ENCODE measurements around the gene F10.
"Not testable (repeated sequence)": the region's sequence is repeated elsewhere in the genome, so short reads cannot be mapped to it uniquely, and the experiment has no call there.

F10 gene

GRCh38 chr13:113149711-113150549 is 27.3 kb downstream of the F10 start:
- in situ Hi-C loops (cut with HindIII; ENCODE audit: low sequenced_read_pairs), result no loop called here

- in situ Hi-C loops (cut with HindIII; ENCODE audit: low sequenced_read_pairs), result no loop called here
Observed at GRCh38 chr13:113150550-113151365, 28.2 kb downstream of the F10 start.

- in situ Hi-C loops (cut with HindIII; ENCODE audit: low sequenced_read_pairs), result no loop called here
Observed at GRCh38 chr13:113151745-113152690, 29.4 kb downstream of the F10 start.

GRCh38 chr13:113152691-113152983 is 30.0 kb downstream of the F10 start:
- in situ Hi-C loops (cut with HindIII; ENCODE audit: low sequenced_read_pairs), result no loop called here

GRCh38 chr13:113152984-113153809 is 30.6 kb downstream of the F10 start:
- in situ Hi-C loops (cut with HindIII; ENCODE audit: low sequenced_read_pairs), result no loop called here

- in situ Hi-C loops (cut with HindIII; ENCODE audit: low sequenced_read_pairs), result no loop called here
Observed at GRCh38 chr13:113153810-113154748, 31.5 kb downstream of the F10 start.

- in situ Hi-C loops (cut with HindIII; ENCODE audit: low sequenced_read_pairs), result no loop called here
Observed at GRCh38 chr13:113155201-113155600, 32.6 kb downstream of the F10 start.

- in situ Hi-C loops (cut with HindIII; ENCODE audit: low sequenced_read_pairs), result no loop called here
Observed at GRCh38 chr13:113155982-113156655, 33.5 kb downstream of the F10 start.

DNA sequence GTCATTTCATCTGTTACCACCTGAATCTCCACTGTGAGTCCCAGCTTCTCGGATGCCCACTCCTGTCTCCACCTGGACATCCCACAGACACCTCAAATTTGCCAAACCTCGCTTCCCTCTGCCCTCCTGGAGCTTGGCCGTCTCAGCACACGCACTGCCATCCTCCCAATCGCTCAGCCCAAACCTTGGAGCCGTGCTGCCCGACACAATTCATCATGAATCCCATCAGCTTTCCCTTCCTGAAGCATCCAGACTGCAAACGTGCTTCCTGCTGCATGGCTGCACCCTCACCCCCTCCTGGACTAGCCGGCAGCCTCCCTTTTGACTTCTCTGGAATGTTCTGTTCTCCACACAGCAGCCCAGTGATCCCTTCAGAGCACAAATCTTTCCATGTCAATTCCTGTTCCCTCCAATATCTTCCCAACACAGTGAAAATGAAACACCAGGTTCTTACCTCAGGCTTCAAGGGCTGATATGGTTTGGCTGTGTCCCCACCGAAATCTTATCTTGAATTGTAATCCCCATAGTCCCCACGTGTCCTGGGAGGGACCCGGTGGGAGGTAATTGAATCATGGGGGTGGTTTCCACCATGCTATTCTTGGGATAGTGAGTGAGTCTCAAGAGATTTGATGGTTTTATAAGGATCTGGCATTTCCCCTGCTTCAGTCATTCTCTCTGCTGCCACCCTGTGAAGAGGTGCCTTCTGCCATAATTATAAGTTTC is 34.8 kb downstream of the F10 start:
- in situ Hi-C loops (cut with HindIII; ENCODE audit: low sequenced_read_pairs), result no loop called here

DNA sequence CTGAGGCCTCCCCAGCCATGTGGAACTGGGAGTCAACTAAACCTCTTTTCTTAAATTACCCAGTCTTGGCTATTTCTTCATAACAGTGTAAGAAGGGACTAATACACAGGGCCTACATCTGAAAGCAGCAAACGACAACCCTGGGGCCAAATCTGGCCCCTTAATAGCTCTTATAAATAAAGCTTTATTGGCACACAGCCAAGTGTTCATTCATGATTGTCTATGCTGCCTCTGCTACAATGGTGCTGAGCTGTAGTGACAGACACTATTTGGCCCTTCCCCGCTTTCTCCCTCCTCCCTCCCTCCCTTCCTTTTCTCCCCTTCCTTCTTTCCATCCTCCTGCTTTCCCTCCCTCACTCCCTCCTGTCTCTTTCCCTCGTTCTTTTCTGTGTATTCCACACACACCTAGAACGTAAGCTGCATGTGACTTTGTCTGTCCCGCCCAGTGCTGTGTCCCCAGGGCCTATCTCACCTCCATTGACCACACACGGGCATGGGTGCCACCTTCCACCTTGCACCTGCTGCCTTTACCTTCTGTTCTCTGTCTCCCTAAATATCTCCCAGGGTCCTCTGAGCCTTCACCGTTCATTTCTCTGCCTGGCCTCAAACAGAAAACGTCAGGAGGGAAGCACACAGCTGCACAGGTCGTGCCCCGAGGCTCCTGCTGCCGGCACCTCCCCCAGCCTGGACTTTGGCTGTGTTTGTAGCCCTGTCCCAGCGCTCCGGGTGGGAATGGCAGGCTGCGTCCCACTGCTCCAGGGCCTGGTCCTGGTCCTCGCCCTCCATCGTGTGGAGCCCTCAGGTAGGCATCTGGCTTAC is 35.5 kb downstream of the F10 start, which contains the start of gene PROZ:
TSS of gene PROZ (plus strand) at position 720 of the 819 bp plus-strand sequence. CDS start at position 733, 13 bp downstream.
- in situ Hi-C loops (cut with HindIII; ENCODE audit: low sequenced_read_pairs), result no loop called here

- in situ Hi-C loops (cut with HindIII; ENCODE audit: low sequenced_read_pairs), result no loop called here
Observed at GRCh38 chr13:113158946-113159345, 36.3 kb downstream of the F10 start.

DNA sequence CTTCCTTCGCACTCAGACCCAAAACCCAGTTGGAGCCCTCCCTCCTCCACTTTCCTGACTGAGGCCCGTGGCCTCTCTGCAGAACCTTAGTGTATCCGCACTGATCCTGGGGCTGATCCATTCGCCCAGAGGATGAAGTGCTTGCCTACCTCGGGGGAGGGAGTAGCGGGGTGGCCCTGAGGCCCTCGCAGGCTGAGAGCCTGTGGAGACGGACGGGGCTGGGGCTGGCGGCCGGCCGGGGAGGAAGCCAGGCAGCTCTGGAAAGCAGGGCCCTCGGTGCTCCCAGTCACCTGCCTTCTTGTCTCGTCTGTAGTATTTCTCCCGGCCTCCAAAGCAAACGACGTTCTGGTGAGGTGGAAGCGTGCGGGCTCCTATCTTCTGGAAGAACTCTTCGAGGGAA is 37.1 kb downstream of the F10 start:
- in situ Hi-C loops (cut with HindIII; ENCODE audit: low sequenced_read_pairs), result no loop called here

DNA sequence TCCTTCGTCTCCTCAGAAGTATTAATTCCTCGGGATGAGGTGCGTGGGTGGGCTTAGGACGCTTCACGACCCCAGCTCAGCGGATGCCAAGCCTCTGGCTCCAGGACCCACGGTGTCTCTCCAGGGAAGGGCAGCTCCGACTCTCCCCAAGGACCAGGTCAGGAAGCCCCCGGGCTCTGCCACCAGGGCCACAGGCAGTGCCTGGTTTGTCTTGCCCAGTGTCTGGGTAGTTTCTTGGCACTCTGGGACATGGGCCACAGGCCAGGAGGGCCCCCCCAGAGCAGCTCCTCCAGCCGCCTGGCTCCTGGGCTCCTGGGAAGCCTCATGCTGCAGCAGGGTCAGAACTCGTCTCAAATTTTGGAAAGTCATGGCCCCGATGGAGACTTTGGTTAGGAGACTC is 38.4 kb downstream of the F10 start:
- in situ Hi-C loops (cut with HindIII; ENCODE audit: low sequenced_read_pairs), result no loop called here

- in situ Hi-C loops (cut with HindIII; ENCODE audit: low sequenced_read_pairs), result no loop called here
Observed at GRCh38 chr13:113161433-113161832, 38.8 kb downstream of the F10 start.

- in situ Hi-C loops (cut with HindIII; ENCODE audit: low sequenced_read_pairs), result not testable (repeated sequence)
Observed at GRCh38 chr13:113161975-113162374, 39.4 kb downstream of the F10 start.

DNA sequence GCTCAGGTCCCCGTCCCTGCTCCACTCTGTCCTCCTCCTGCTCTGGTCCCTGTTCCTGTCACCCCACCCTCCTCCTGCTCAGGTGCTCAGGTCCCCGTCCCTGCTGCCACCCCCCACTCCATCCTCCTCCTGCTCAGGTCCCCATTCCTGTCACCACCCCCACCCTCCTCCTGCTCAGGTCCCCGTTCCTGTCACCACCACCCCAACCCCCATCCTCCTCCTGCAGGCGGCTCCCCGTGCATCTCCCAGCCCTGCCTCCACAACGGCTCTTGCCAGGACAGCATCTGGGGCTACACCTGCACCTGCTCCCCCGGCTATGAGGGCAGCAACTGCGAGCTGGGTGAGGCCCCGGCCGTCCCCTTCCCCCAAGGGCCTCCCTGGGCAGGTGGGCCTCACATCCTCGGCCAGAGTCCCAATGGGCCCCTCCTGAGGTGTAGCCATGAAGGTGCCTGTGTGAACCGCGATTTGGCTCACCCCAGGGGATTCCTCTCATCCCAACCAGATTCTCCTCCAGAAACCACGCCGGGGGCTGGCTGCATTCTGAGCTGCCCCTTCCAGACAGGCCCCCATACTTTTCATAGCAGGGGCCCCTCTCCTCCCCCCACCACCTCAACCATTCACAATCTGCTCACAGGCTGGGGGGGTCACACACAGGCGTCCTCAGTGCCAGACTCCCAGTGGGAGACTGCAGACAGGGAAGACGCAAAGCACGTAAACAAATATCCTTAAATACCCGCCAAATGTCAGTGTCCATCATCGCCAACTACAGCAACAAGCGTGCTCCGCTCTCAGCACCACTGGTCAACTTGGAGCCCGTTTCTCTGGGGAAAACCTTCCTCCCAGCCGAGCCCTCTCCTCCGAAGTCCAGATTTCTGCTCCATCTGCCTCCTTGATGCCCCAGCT is 40.4 kb downstream of the F10 start:
- in situ Hi-C loops (cut with HindIII; ENCODE audit: low sequenced_read_pairs), result no loop called here

Data from endothelial cell of hepatic sinusoid (primary cell).